GM11168 (cell line): ENCODE data around the gene PATE4.

ENCODE experiments used
- in situ Hi-C: fragments of 300-500 bp; cut with MboI; formaldehyde crosslinking; loops from one replicate; pipeline ENCODE4 v1.12.0; 2022; ENCODE audit warnings: low sequenced_read_pairs; ENCODE audit not compliant: unreplicated experiment

Gene PATE4, protein sequence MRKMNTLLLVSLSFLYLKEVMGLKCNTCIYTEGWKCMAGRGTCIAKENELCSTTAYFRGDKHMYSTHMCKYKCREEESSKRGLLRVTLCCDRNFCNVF

DNA sequence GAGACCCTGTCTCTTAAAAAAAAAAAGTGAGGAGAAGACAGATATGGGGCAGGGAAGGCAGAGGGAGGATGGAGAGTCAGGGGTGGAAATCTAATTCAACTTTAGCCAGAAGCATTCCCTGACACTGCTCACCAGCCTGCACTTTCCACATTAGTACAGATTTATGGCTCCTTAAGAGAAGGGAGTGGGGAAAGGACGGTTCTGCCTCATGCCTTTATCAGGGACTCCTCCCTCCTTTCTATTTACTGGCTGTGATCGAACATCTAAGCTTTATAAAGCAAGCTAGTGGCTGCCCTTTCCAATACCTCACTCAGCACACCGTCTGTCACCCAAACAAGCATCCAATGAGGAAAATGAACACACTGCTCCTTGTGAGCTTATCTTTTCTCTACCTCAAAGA lies at the start of gene PATE4:
PATE4 (plus strand) TSS at position 301 of the 400 bp plus-strand sequence; CDS start at position 345, 44 bp downstream.
- in situ Hi-C loops, result no loop called here

DNA sequence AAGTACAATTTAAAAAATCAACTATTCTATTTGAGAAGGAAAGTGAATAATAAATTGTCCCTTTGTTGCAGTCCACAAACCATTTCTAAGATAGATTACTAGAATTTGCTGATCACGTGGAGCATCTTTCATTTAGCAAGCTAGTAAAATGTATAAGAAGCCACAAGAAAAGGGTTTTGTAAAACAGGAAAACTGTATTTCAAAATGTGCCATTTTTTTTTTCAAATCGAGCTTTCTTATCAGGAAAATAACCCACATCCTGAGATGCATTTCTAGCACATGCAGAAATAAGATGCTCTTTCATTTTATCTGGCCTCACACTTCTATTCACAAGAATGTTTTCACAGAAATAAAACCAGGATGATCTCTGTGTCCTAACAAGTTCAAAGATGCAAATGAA lies 48.4 kb upstream of the PATE4 start:
- in situ Hi-C loops, result no loop called here

DNA sequence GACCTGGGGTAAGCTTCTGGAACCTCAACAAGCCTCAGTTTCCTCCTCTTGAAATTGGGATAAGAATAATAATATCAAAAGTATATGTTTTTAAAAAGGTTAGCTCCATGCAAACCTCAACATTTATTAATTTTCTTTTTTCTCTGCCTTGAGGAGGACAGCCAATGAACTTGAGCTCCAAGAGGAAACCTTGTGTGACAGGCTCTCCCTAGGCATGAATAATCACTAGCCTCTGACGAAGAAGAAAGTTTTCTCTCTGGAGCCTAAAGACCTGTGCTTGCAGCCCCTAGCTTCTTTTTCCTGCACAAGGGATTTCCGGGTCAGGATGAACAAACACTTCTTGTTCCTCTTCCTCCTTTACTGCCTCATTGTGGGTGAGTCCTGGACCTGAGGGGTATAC lies 45.3 kb upstream of the PATE4 start, which contains the start of gene PATE3:
PATE3 (plus strand) TSS at position 301 of the 400 bp plus-strand sequence; CDS start at position 326, 25 bp downstream.
- in situ Hi-C loops, result no loop called here

- in situ Hi-C loops, result no loop called here
These were observed 42.3 kb upstream of the PATE4 start for GRCh38 chr11:125790825-125791224.

DNA sequence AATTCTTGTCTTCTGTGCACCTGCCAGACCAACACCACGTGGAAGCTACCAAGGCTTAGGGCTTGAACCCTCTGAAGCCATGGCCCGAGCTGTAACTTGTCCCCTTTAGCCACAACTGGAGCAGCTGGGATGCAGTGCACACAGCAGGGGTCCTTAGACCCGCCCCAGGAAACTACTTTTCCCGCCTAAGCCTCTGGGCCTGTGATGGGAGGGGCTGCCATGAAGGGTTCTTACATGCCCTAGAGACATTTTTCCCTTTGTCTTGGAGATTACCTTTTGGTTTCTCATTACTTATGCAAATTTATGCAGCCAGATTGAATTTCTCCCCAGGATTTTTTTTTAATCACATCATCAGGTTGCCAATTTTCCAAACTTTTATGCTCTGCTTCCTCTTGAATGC lies 35.5 kb upstream of the PATE4 start:
- in situ Hi-C loops, result no loop called here

GRCh38 chr11:125799808-125800207 lies 33.3 kb upstream of the PATE4 start:
- in situ Hi-C loops, result no loop called here

- in situ Hi-C loops, result no loop called here
These were observed 30.7 kb upstream of the PATE4 start for GRCh38 chr11:125802387-125802786.

DNA sequence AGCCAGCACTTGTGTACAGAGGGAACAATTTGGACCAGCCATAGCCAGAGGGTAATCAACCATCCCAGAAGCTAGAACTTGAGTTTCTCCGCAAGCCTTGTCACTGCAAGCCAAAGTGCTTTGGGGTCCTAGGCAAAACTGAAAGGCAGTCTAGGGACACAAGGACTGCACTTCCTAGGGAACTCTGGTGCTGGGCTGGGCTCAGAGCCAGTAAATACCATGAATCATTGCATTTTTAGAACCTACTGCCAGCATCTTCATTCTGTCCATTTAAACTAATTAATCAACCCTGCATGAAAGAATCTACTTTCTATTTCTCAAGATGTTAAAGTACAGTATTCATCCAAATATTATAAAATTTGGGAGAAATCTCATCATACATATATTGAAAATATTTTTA lies 25.2 kb upstream of the PATE4 start:
- in situ Hi-C loops, result no loop called here

- in situ Hi-C loops, result no loop called here
These were observed 2.6 kb downstream of the PATE4 start for GRCh38 chr11:125835748-125836147.

- in situ Hi-C loops, result no loop called here
These were observed 9.3 kb downstream of the PATE4 start for GRCh38 chr11:125842321-125842948.

GRCh38 chr11:125846188-125846587 lies 13.1 kb downstream of the PATE4 start:
- in situ Hi-C loops, result no loop called here

GRCh38 chr11:125857670-125858069 lies 24.6 kb downstream of the PATE4 start:
- in situ Hi-C loops, result loop anchor here (25.0 kb wide), 1 partner anchor 145 kb away; no protein-coding TSS in a partner anchor

DNA sequence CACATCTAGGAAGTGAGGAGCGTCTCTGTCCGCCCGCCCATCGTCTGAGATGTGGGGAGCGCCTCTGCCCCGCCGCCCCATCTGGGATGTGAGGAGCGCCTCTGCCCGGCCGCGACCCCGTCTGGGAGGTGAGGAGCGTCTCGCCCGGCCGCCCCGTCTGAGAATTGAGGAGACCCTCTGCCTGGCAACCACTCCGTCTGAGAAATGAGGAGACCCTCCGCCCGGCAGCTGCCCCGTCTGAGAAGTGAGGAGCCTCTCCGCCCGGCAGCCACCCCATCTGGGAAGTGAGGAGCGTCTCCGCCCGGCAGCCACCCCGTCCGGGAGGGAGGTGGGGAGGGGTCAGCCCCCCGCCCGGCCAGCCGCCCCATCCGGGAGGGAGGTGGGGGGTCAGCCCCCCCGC lies 29.7 kb downstream of the PATE4 start:
- in situ Hi-C loops, result loop anchor here (25.0 kb wide), 1 partner anchor 150 kb away; no protein-coding TSS in a partner anchor

- in situ Hi-C loops, result loop anchor here (25.0 kb wide), 1 partner anchor 153 kb away; no protein-coding TSS in a partner anchor
These were observed 32.2 kb downstream of the PATE4 start for GRCh38 chr11:125865354-125865753.

GRCh38 chr11:125869521-125869920 lies 36.4 kb downstream of the PATE4 start:
- in situ Hi-C loops, result loop anchor here (25.0 kb wide), 1 partner anchor 157 kb away; no protein-coding TSS in a partner anchor

- in situ Hi-C loops, result loop anchor here (25.0 kb wide), 1 partner anchor 159 kb away; no protein-coding TSS in a partner anchor
These were observed 38.4 kb downstream of the PATE4 start for GRCh38 chr11:125871391-125872137.

DNA sequence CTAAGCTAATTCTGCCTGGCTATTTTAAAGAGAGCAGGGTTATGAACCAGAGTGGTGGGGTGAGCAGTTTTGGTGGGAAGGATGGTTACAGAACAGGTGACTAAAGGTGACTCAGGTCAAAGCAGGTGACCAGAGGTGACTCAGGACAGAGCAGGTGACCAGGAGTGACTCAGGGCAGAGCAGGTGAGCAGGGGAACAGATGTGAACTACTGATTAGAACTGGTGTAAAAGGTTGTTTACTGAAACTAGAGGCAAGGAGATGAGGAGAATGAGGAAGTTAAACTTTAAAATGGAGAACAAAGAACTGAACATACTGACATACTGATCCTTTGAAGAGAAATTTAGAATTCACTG lies 39.0 kb downstream of the PATE4 start:
- in situ Hi-C loops, result loop anchor here (25.0 kb wide), 1 partner anchor 160 kb away; no protein-coding TSS in a partner anchor

DNA sequence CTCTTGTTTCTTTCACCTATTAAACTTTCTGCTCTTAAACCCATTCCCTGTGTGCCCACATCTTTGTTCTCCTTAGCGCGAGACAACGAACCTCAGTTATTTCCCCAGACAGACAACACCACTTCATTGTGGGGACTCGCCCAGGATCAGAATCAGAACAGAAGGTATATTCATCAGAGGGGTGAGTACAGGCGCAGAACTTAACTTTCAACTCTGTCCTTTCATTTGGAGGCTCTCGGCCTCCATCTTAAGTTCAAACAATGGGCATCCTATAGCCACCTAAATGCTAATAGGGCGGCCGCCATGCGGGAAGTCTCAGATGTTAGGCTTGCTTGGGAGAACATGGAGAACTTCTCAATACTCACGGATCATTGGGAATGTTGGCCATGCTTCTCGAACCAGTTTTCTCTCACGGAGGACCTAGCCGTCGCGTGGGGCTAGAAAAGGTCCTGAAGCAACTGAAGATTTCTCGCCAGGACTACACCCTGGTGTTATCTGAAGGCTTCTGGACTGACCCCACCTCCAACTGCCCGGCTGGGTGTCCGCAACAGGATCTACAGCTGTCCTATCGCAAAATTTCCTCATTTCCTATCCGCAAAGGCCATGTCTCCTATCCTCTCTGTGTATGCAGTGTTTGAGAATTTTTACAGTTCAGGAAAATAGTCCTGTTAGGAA lies 40.9 kb downstream of the PATE4 start:
- in situ Hi-C loops, result loop anchor here (25.0 kb wide), 1 partner anchor 162 kb away; no protein-coding TSS in a partner anchor

DNA sequence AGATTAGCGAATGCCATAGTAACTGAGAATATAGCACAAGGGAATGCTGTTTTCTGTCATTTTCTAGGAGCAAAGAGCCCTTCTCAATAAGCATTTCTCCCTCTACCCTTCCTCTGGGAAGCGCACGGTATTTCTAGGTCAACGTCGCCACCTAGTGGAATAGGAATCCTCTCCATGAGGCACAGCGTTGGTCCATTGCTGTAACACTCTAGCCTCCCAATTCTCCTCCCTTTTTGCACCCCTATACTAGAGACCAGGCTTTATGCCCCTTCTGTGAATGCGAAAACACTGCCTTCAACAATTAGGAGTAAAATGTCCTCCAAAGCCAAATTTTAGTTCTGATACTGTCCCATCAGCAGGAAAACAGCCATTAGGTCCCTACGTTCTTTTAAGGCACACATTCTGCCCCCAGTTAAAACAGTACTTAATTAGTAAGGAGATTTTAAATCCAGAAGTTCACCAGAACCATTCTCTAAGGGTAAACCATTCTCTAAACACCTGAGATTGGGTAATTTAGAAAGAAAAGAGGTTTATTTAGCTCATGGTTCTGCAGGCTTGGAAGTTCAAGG lies 41.5 kb downstream of the PATE4 start:
- in situ Hi-C loops, result loop anchor here (25.0 kb wide), 1 partner anchor 162 kb away; no protein-coding TSS in a partner anchor

- in situ Hi-C loops, result no loop called here
These were observed 48.2 kb downstream of the PATE4 start for GRCh38 chr11:125881291-125881690.
